ENCODE results near the gene MRPL23. TPM values are rescaled to one million over a fixed set of nuclear protein-coding genes. Genes with fewer than 3 reads are reported as not detected.

Gene MRPL23
- total RNA-seq, 2 experiments from 2014 or later = 77.5 to 106 TPM

Other genes with a start within 250 kb of the MRPL23 start
- 1 to 10 TPM in 1 of 2 experiments, under 1 TPM in 1; 0.96 to 1.3 TPM for gene IFITM10, start 196.7 kb upstream of the MRPL23 start, total RNA-seq
- 100 to 1,000 TPM; 140 to 154 TPM for gene CTSD, start 183.4 kb upstream of the MRPL23 start, total RNA-seq
- gene SYT8, start 112.3 kb upstream of the MRPL23 start, total RNA-seq = not detected
- not detected for gene TNNI2, start 108.4 kb upstream of the MRPL23 start, total RNA-seq
- 100 to 1,000 TPM; 668 to 687 TPM for gene LSP1, start 94.2 kb upstream of the MRPL23 start, total RNA-seq
- under 1 TPM in 1 of 2 experiments, not detected in 1; 0.05 TPM for gene PRR33, start 55.4 kb upstream of the MRPL23 start, total RNA-seq
- 1 to 10 TPM; 3.7 to 5.4 TPM for gene TNNT3, start 27.6 kb upstream of the MRPL23 start, total RNA-seq
- gene H19, start 50.5 kb downstream of the MRPL23 start, total RNA-seq = not detected
- gene IGF2, start 192.1 kb downstream of the MRPL23 start, total RNA-seq = under 1 TPM; 0.07 to 0.08 TPM
- not detected for gene INS, start 213.9 kb downstream of the MRPL23 start, total RNA-seq
- not detected for gene TH, start 224.5 kb downstream of the MRPL23 start, total RNA-seq